Right lobe of liver (tissue), 4 donors: ENCODE results near the gene KIF13A.

Experiments used
- POLR2A ChIP-seq: fragments of 450-650 bp; IDR thresholded peaks from one replicate; pipeline ENCODE4 v1.6.1; 2017; ENCODE audit warnings: antibody characterized with exemption, mild to moderate bottlenecking
- TF ChIP-seq, protein P1 (sequence below), 4 donors: fragments of 200-600 bp in 3 of 4; fragments of 450-650 bp in 1 of 4; IDR thresholded peaks; one replicate each; pipeline versions ENCODE4 v1.5.1 to v1.8.0; 2016 to 2022; ENCODE audit warnings: antibody characterized with exemption in 4 of 4, mild to moderate bottlenecking in 2 of 4
- donor health status: DM: no; HTN: no; CAD: no.
- donor health status: DM: no; HTN: no; CAD: no.
- donor health status: DM: no; HTN: yes; CAD: no.

DNA sequence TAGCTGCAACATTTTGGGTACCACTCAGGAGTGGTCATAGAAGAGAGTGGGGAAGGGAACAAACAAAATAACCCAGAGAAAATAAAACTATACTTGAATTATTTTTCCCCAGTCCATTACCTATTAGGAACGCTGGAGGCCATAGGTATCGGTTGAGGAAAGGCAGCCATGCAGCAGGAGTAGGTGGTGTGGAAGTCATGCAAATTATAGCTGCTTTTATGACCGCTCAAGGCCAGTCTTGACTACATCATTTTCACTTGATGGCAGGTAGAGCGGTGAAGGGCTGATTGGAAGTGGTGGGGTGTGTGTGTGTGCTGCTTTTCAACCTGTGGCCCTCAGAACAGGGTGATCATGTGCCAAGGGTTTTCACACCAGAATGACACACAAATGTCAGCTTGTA, 36.5 kb upstream of the KIF13A start:
- TF ChIP-seq, protein P1, sequence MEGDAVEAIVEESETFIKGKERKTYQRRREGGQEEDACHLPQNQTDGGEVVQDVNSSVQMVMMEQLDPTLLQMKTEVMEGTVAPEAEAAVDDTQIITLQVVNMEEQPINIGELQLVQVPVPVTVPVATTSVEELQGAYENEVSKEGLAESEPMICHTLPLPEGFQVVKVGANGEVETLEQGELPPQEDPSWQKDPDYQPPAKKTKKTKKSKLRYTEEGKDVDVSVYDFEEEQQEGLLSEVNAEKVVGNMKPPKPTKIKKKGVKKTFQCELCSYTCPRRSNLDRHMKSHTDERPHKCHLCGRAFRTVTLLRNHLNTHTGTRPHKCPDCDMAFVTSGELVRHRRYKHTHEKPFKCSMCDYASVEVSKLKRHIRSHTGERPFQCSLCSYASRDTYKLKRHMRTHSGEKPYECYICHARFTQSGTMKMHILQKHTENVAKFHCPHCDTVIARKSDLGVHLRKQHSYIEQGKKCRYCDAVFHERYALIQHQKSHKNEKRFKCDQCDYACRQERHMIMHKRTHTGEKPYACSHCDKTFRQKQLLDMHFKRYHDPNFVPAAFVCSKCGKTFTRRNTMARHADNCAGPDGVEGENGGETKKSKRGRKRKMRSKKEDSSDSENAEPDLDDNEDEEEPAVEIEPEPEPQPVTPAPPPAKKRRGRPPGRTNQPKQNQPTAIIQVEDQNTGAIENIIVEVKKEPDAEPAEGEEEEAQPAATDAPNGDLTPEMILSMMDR (IDR thresholded peaks at IDR 0.05), result no peak
- no peak for TF ChIP-seq POLR2A
